BLaER1 treated with 17β-estradiol and CSF1 and Interleukin-3, amounts not matched to agents 10 nM and 100 nM (cell line): Measurements from ENCODE around the gene CMPK2.
A peak's percentile ranks its signal among the peaks of the same experiment; 100 is the strongest.

Source experiments
- H3K27ac ChIP-seq, 11 experiments: shearing (Covaris generic); formaldehyde crosslinking; 2 replicates each; pipeline ENCODE4 v1.8.1; 2022
- H3K27me3 ChIP-seq, 11 experiments: shearing (Covaris generic); formaldehyde crosslinking; 2 replicates each; pipeline ENCODE4 v1.8.1; 2022
- H3K36me3 ChIP-seq, 11 experiments: shearing (Covaris generic); formaldehyde crosslinking; 2 replicates each; pipeline ENCODE4 v1.8.1; 2022
- H3K4me1 ChIP-seq, 10 experiments: shearing (Covaris generic); formaldehyde crosslinking; 2 replicates each; pipeline ENCODE4 v1.8.1; 2022
- H3K4me2 ChIP-seq, 11 experiments: shearing (Covaris generic); formaldehyde crosslinking; 2 replicates each; pipeline ENCODE4 v1.8.1; 2022
- H3K4me3 ChIP-seq, 10 experiments: shearing (Covaris generic); formaldehyde crosslinking; 2 replicates each; pipeline ENCODE4 v1.8.1; 2022
- H3K9ac ChIP-seq, 11 experiments: shearing (Covaris generic); formaldehyde crosslinking; 2 replicates each; pipeline ENCODE4 v1.8.1; 2022
- H3K9me3 ChIP-seq, 11 experiments: shearing (Covaris generic); formaldehyde crosslinking; replicated peaks in 1 of 11; 2 replicates each; pipeline ENCODE4 v1.8.1; 2022
- H4K20me1 ChIP-seq, 11 experiments: shearing (Covaris generic); formaldehyde crosslinking; 2 replicates each; pipeline ENCODE4 v1.8.1; 2022
- Cebpa-rat ChIP-seq, 11 experiments: shearing (Covaris generic); IDR thresholded peaks; 2 replicates each; pipeline ENCODE4 v1.8.1; 2022

CMPK2 gene

DNA sequence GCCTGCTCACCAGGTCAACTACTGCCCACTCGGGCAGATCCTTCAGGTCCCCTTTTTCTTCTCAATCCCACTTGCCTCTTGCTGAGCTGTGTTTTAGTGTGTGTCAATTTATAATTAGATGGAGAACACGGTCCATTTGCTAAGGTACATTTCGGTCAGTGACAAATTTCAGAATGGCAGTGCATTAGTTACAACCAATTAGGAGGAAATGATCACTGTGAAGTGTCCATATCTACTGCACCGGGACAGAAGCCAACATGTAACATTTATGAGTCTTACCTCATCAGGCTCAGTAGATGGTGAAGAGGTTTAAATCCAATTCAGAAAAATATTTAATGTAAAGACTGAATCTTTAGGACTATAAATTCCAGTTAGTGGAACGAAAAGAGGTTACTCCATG is 47.7 kb downstream of the CMPK2 start:
- H3K9ac ChIP-seq, result no peak overlapping the region
- no peak for TF ChIP-seq Cebpa-rat (IDR thresholded peaks at IDR 0.05)
- peaks cover 0 to 8% (median 6%) of the 10 kb centered on the region in 11 experiments; a peak in 9 of 22 replicates for H3K9me3 ChIP-seq
- H3K27me3 ChIP-seq, result no peaks in the 10 kb centered on the region
- peaks cover 22 to 76% (median 59%) of the 10 kb centered on the region in 10 experiments for H3K4me1 ChIP-seq
- no peak overlapping the region for H3K27ac ChIP-seq
- H4K20me1 ChIP-seq, result no peaks in the 10 kb centered on the region
- no peak overlapping the region for H3K4me3 ChIP-seq
- no peaks in the 10 kb centered on the region for H3K36me3 ChIP-seq
- H3K4me2 ChIP-seq, result peak overlapping the region in 6 of 11 experiments; percentile 5 to 93 (median 34); a peak in 10 of 22 replicates

DNA sequence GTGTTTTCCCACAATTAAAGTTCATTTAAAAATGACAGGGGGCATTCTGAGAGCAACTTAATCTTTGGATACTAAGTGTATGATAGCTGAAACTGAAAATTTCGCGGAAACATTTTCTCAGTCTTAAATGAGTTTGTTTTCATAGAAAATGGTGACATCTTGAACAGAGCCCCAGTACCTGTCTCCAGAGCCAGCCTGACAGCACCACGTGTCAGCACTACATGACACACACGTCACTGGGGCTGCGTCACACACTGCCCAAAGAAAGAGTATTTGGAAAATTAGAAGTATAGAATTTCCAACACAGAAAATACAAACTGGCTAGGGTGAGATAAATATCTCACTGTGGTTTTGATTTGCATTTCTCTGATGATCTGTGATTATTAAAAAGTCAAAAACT is 50.8 kb downstream of the CMPK2 start:
- no peak overlapping the region for H3K4me2 ChIP-seq
- no peaks in the 10 kb centered on the region for H3K36me3 ChIP-seq
- no peak overlapping the region for H3K9ac ChIP-seq
- no peaks in the 10 kb centered on the region for H4K20me1 ChIP-seq
- no peak overlapping the region for H3K27ac ChIP-seq
- no peak for TF ChIP-seq Cebpa-rat (IDR thresholded peaks at IDR 0.05)
- H3K4me1 ChIP-seq, result peaks cover 21 to 78% (median 63%) of the 10 kb centered on the region in 10 experiments
- peaks cover 0 to 8% (median 6%) of the 10 kb centered on the region in 11 experiments; a peak in 9 of 22 replicates for H3K9me3 ChIP-seq
- no peak overlapping the region for H3K4me3 ChIP-seq
- no peaks in the 10 kb centered on the region for H3K27me3 ChIP-seq

DNA sequence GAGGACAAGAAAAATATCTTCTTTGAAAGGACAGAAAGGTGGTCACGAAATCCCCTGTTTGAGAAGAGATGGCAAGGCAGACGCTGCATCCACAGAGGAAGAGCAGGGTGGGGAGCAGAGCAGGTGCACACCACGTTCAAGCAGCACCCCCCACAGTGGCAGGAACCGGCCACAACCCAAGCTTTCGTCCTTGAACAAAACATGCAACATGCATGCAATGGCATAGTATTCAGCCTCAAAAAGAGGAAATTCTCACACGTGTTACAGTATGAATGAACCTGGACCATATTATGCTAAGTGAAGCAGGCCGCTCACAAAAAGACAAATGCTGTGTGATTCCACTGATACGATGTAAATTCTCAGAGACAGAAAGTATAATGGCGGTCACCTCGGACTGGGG is 51.4 kb downstream of the CMPK2 start:
- no peak overlapping the region for H3K9ac ChIP-seq
- H3K36me3 ChIP-seq, result no peaks in the 10 kb centered on the region
- H4K20me1 ChIP-seq, result no peaks in the 10 kb centered on the region
- H3K27ac ChIP-seq, result no peak overlapping the region
- no peak for TF ChIP-seq Cebpa-rat (IDR thresholded peaks at IDR 0.05)
- no peaks in the 10 kb centered on the region for H3K27me3 ChIP-seq
- no peak overlapping the region for H3K4me3 ChIP-seq
- peaks cover 19 to 78% (median 64%) of the 10 kb centered on the region in 10 experiments for H3K4me1 ChIP-seq
- H3K4me2 ChIP-seq, result peak overlapping the region in 5 of 11 experiments; percentile 11 to 96 (median 22); a peak in 6 of 22 replicates
- H3K9me3 ChIP-seq, result peaks cover 0 to 8% (median 6%) of the 10 kb centered on the region in 11 experiments; a peak in 9 of 22 replicates

DNA sequence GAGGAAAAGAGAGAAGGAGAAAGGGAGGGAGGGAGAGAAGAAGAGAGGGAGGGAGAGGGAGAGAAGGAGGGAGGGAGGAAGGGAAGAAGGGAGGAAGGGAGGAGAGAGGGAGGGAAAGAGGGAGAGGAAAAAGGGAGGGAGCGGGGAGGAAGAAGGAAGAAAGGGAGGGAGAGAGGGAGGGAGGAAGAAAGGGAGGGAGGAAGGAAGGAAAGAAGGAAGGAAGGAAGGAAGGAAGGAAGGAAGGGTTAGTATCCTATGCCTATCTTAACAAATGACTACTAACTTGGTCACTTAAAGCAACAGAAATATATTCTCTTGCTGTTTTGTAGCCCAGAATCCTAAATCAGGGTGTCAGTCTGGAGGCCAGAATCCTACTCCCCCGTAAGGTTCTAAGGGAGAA is 52.1 kb downstream of the CMPK2 start:
- Histone ChIP-seq H3K4me3 (no peak overlapping the region), H3K4me1 (peaks cover 27 to 79% (median 70%) of the 10 kb centered on the region in 10 experiments), H3K9ac (no peak overlapping the region), H4K20me1 (no peaks in the 10 kb centered on the region), H3K4me2 (peak overlapping the region in 7 of 11 experiments; percentile 2 to 96 (median 22); a peak in 10 of 22 replicates), H3K27ac (no peak overlapping the region), H3K27me3 (no peaks in the 10 kb centered on the region), H3K36me3 (no peaks in the 10 kb centered on the region), H3K9me3 (peaks cover 0 to 8% (median 6%) of the 10 kb centered on the region in 11 experiments; a peak in 9 of 22 replicates)
- no peak for TF ChIP-seq Cebpa-rat (IDR thresholded peaks at IDR 0.05)

DNA sequence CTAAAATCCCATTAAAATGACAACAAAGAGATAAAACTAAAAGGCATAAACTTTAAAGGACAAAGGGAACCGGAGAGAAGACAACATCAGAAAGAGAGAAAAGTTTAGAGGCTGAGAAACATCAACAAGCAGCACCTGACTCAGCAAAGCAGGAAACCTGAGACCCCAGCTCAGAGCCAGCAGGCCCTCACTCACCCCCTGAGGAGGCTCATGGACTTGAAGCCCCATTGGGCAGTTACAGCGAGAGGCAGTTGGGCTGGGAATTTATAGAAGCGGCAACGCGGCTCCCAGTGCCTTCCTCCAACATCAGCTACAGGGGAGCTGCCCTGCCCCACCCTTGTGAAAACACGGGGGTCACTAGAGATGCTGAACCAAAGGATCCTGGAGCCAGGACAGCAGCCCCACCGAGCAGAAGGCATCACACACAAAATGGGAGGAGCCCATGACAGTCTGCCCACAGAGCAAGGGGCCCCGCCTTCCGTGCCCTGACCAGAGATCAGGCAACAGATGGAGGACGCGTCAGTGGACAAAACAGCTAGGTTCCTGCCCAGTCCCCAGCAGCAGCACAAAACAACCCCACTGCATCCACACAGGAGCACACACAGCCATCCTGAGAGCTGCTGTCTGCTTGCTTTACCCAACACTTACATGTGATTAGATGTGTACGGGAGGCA is 52.7 kb downstream of the CMPK2 start:
- peak overlapping the region in 2 of 11 experiments; percentile 13 to 33; a peak in 3 of 22 replicates for H3K27ac ChIP-seq
- no peak overlapping the region for H3K9ac ChIP-seq

DNA sequence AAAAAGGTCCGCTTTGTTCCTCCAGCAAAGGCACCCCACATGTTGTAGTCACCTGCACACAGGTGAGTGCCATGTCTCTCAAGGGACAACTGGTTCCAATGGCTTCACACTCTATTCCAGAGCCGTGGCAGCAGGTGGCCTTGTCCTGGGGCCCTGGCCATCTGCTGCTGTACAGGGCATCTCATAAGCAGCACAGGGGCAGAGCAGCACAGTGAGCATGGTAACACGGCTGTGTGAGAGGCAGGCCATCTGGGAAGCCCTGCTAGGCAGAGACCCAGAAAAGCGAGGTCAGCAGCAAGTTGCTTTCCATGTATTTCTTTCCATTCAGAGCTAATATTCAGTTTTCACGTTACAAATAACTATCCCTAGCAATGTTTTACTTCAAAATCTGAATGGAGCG is 54.7 kb downstream of the CMPK2 start:
- Histone ChIP-seq H3K27ac (no peak overlapping the region), H3K9ac (no peak overlapping the region), H3K9me3 (peaks cover 0 to 8% (median 6%) of the 10 kb centered on the region in 11 experiments; a peak in 9 of 22 replicates), H3K27me3 (no peaks in the 10 kb centered on the region), H3K4me2 (peak overlapping the region in 9 of 11 experiments; percentile 35 to 96 (median 78); a peak in 19 of 22 replicates), H3K4me3 (no peak overlapping the region), H3K4me1 (peaks cover 35 to 86% (median 81%) of the 10 kb centered on the region in 10 experiments), H4K20me1 (no peaks in the 10 kb centered on the region), H3K36me3 (no peaks in the 10 kb centered on the region; a peak in 1 of 22 replicates)
- TF ChIP-seq Cebpa-rat (IDR thresholded peaks at IDR 0.05), result no peak

More for the DNA sequence above, 52.7 kb downstream of the CMPK2 start:
- TF ChIP-seq Cebpa-rat (IDR thresholded peaks at IDR 0.05), result no peak
- Histone ChIP-seq H4K20me1 (no peaks in the 10 kb centered on the region), H3K4me3 (no peak overlapping the region), H3K4me2 (peak overlapping the region in 10 of 11 experiments; percentile 15 to 96 (median 78); a peak in 16 of 22 replicates), H3K36me3 (no peaks in the 10 kb centered on the region), H3K4me1 (peaks cover 32 to 79% (median 71%) of the 10 kb centered on the region in 10 experiments), H3K27me3 (no peaks in the 10 kb centered on the region), H3K9me3 (peaks cover 0 to 8% (median 6%) of the 10 kb centered on the region in 11 experiments; a peak in 9 of 22 replicates)

DNA sequence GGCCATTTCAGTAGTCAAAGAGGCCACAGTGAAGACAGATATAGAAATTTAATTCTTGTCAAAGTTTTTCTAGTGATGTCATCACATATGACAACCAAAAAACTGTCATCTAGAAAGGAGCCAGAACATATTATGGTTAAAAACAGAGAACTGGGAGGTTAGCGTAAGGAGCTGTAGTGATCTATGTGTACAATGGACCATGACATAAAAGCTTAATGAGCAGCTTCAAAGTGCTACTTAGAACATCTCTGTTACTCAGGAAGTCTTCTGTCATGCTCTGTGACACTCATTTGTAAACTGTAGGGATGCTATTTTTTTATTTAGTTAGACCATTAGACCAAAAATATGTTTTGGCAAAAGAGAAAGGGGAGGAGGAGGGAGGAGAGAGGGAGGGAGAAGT is 57.3 kb downstream of the CMPK2 start:
- H3K4me1 ChIP-seq, result peaks cover 35 to 100% (median 81%) of the 10 kb centered on the region in 10 experiments
- TF ChIP-seq Cebpa-rat (IDR thresholded peaks at IDR 0.05), result no peak
- H3K9me3 ChIP-seq, result peaks cover 0 to 12% (median under 1%) of the 10 kb centered on the region in 11 experiments; a peak in 4 of 22 replicates
- no peaks in the 10 kb centered on the region; a peak in 1 of 22 replicates for H3K36me3 ChIP-seq
- H3K4me2 ChIP-seq, result peak overlapping the region; percentile 60 to 96 (median 77)
- peak overlapping the region in 4 of 11 experiments; percentile 15 to 42 (median 30); a peak in 3 of 22 replicates for H3K9ac ChIP-seq
- H4K20me1 ChIP-seq, result no peaks in the 10 kb centered on the region
- H3K4me3 ChIP-seq, result peak overlapping the region in 3 of 10 experiments; percentile 2 to 27 (median 3); a peak in 2 of 20 replicates
- no peaks in the 10 kb centered on the region for H3K27me3 ChIP-seq
- H3K27ac ChIP-seq, result peak overlapping the region in 6 of 11 experiments; percentile 16 to 56 (median 38); a peak in 7 of 22 replicates

DNA sequence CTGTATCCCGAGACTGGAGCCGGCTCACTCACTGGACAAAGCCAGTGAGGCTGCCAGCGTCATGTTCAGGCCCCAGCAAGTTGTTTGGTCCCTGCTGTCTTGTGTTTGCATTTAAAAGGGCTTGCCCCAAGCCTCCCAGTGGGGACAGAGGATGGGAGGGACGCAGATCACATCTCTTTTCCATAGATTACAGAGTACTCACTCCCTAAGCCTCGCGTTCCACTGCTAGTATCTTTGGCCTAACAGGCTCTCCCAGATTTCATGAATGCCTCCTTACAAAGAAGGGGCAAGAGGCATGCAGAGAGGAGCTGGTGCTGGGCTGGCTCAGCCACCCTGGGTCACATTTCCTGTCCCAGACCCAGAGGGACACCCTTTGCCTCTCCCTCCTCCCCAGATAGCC is 59.1 kb downstream of the CMPK2 start:
- no peaks in the 10 kb centered on the region for H3K27me3 ChIP-seq
- H3K36me3 ChIP-seq, result no peaks in the 10 kb centered on the region; a peak in 1 of 22 replicates
- no peaks in the 10 kb centered on the region for H4K20me1 ChIP-seq
- H3K4me2 ChIP-seq, result peak overlapping the region in 8 of 11 experiments; percentile 31 to 96 (median 78); a peak in 15 of 22 replicates
- H3K27ac ChIP-seq, result peak overlapping the region in 1 of 11 experiments; percentile 50; a peak in 1 of 22 replicates
- H3K9me3 ChIP-seq, result peaks cover 0 to 21% (median 6%) of the 10 kb centered on the region in 11 experiments; a peak in 6 of 22 replicates
- no peak overlapping the region; a peak in 1 of 22 replicates for H3K9ac ChIP-seq
- H3K4me1 ChIP-seq, result peaks cover 27 to 95% (median 70%) of the 10 kb centered on the region in 10 experiments
- no peak overlapping the region for H3K4me3 ChIP-seq
- no peak for TF ChIP-seq Cebpa-rat (IDR thresholded peaks at IDR 0.05)

DNA sequence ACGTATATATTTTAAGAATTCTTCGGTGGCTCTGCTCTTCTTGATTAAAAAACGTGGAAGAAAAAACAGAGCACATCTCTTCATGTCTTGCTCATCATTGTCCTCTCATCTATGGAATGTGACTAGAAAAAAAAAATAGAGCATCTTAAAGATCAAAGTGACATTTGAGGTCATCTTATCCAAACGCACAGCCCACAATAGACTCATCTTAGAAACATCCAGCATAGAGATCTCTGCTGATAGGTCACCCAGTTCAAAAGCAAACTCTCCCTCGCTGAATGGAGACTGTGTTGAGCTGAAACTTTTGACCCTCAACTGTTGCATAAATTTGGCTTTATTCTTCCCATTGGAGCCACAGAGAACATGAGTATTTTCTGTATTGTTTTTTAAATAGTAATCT is 65.2 kb downstream of the CMPK2 start:
- Histone ChIP-seq H3K27ac (no peak overlapping the region), H3K4me1 (peaks cover 9 to 89% (median 30%) of the 10 kb centered on the region in 10 experiments), H3K4me3 (no peak overlapping the region), H3K4me2 (peak overlapping the region in 2 of 11 experiments; percentile 53 to 64; a peak in 2 of 22 replicates), H4K20me1 (no peaks in the 10 kb centered on the region), H3K9me3 (peaks cover 0 to 21% (median 6%) of the 10 kb centered on the region in 11 experiments; a peak in 7 of 22 replicates), H3K27me3 (no peaks in the 10 kb centered on the region), H3K9ac (no peak overlapping the region), H3K36me3 (no peaks in the 10 kb centered on the region)
- TF ChIP-seq Cebpa-rat (IDR thresholded peaks at IDR 0.05), result no peak
